HG03175 (cell line): ENCODE measurements around the gene MTMR1.

Experiments
- ATAC-seq: cut with Tn5 transposase; IDR thresholded peaks from one replicate; pipeline ENCODE4 v1.9.1; 2021; ENCODE audit warnings: mild to moderate bottlenecking, moderate library complexity; ENCODE audit not compliant: unreplicated experiment

MTMR1 gene

DNA sequence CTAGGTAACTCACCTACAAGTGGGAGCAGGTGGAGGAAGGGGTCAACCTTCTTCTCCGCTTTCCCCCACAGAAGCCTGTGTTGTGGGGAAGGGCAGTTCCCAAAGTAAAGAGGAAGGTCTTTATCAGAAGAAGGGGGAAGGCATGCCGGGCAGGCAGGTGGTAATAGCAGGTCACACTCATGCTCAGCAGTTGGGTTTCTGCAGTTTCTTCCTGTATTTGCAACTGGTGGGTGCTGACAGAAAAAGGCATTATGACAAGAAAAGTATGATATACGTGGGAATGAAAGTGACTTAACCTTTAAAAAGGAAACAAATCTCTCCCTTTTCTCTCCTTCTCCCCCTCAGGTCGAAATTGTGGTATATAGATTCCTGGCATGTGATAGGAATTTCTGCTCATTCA, 3.7 kb downstream of the MTMR1 start:
- ATAC-seq = no peak

DNA sequence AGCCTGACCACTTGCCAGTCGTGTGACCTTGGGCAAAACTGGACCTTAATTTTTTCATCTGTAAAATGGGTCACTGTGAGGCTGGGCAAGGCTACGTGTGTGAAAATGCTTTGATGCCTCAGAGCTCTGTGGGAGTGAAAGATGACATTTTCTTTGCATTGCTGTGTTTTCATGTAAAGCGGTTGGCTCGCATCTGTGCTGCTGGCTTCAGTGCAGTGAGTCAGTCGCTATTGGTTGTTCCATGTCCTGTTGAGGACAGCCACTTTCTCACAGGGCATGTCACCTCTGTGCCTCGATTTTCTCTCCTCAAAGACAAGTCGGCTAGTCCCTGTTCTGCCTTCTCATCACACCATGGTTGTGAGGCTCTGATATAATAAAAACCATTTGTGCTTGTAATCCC, 4.4 kb downstream of the MTMR1 start:
- no peak for ATAC-seq

DNA sequence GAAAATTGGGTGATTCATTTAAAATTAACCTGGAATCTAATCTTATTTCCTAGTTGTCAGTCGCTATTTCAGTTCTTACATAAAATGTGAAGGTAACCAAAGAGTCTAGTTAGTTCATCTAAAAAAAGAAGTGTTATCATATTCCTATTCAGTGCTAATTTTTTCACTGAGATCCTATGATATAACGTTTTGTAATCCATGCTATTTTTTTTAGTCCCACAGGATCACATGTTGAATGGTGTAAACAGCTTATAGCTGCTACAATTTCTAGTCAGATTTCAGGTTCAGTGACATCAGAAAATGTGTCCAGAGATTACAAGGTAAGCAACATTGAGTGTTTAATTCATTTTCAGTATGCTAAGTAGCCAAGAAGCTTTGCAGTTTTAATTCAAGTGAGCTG, 5.8 kb downstream of the MTMR1 start:
- ATAC-seq = no peak

DNA sequence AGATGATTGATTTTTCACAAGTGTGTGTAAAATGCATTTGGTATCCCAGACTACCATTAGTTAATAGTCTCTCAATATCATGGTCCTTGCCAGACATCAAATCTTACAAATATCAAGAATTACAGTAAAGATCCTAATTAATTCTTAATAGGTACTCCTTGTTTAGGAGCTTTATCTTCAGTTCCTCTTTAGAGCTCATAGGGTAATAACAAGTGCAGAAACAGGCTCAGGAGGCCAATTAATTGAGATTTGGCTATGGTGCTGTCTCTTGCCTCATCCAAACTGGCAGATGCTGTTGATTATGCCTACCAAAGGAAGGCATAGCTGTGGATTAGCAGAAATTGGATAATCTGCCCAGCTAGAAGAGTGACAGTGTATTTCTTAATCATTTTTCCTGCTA, 6.9 kb downstream of the MTMR1 start:
- ATAC-seq = no peak

DNA sequence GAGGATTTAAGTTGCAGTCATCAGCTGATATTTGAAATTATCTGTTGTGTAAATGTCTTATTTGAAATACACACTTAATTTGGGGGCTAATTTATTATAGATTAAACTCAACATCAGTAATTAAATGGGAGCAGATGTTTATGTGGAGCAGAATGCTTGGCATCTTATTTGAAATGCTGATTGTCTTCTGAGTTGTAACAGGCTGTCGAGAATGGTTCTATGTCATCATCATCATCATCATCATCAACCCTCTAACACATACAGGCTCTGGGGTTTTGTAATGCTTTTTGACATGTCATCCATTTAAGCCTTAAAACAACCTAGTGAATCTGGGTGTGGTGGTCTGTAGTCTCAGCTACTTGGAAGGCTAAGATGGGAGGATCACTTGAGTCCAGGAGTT, 8.2 kb downstream of the MTMR1 start:
- ATAC-seq = no peak

DNA sequence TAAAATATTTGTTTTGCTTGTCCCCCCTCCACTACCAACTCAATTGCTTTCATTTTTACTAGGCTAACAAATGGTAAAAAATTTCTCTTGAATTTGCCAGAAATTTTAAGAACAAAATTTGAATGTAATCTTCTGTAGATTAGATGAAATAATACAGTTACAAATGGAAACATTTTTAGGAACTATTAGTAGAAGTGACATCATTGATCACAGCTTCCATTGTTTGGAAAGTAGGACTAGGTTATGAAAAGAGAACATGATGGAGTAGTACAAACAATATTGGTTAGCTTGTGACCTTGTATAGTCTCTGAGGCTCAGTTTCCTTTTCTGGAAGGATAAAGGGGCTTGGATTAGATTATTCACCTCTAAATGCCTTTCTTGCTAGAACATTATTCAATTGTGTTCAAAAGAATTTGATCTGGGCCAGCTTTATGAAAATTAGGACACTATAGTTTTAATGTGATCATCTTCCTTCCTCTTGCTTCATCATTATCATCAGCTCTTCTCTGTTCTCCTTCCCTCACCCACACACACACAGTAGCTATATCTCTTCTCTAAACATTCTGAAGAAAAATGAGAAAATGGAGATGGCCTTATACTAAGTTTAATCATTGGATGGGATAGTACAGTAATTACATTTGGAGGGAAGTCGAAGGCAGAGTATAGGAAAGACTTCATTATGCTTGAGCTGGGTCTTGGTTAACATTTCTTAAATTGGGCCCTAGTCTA, 9.9 kb downstream of the MTMR1 start:
- ATAC-seq = no peak

DNA sequence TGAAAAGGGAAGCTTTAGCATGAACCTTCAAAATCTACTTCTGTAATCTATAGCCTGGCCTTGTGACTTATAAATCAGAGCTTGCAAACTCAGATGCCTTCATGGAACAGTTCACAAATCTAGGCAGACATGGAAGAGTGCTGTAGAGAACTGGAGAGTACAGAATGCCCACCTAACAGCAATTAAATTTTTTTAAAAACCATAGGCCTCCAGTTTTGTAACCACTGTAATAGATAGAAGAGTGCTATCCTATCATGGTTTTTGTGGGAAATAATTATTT, 10.4 kb downstream of the MTMR1 start:
- ATAC-seq = no peak

DNA sequence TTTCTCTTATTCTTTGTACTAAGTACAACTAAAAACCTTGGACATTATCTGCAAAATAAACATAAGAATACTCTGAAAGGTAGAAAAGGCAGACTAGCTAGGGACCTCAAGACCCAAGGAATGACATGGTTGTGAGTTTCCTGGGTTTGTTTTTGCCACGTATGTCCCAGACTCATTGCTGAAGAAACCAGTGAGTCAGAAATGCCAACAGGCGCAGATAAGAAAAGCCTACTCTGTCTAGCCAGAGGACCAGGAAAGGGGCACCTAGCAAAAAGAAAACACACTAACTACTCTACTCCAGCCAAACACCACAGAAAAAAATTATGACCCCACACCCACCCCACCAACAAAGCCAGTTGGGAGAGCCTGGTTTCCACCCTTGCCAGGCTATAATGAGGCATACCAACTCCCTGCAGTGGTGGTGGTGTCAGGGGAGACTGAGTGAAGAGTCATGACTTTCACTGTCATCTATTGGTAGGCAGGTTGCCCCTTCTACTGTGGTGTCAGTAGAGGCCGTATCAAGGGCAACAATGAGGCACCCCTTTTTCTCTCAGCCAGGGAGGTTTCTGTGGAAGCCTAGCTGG, 10.9 kb downstream of the MTMR1 start:
- no peak for ATAC-seq

DNA sequence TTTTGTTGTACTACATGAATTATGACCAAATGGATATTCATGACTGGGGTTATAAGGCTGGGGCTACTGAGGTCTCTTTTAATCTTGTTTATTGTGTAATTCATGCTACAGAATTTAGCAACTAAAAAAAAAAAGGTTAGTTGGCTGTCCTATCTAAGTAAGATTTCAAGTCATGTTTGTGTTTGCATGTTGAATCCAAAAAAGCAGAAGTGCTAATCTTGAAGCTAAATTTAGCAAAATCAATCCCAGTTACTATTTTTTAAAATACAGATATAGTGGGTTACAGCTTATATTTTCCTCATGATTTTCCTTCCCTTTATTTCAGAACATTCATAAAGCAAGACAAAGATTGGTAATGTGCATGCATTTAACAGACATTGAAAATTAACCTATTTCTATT, 19.4 kb downstream of the MTMR1 start:
- no peak for ATAC-seq

DNA sequence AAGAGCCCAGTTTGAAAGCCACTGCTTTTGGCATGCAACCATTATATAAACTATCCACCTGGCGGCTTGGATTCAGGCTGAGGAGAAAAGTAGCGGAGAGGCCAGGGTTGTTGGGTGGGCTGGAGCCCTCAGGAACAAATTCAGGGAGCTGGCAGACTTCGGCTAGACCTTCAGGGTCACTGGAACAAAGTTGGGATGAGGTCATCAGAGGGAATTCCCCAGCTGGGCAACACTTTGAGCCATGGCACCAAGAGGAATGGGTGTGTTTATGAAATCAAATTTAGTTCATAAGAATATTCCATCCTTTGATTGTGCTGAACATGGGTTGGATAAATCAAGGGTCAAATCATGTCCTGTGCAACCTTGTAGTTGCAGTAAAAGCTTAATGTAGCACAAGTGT, 22.0 kb downstream of the MTMR1 start:
- ATAC-seq = no peak

DNA sequence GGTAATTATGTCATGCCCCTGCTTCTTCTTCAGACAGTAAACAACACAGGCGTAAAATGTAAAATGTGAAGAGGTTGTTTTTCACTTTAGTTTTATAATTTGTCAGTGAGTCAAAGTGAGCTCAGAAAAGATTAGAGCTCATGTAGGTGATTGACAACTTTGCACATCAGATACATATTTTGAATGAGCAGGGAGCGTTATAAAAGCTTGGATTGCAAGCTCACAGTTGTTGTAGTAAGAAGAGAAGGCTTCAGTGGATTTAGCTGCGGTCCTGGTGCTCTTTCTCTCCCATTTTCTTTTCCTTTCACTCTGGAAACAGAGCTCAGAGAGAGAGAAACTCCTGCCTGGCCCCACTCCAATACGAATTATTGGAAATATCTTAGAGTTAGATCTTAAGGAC, 26.4 kb downstream of the MTMR1 start:
- no peak for ATAC-seq

DNA sequence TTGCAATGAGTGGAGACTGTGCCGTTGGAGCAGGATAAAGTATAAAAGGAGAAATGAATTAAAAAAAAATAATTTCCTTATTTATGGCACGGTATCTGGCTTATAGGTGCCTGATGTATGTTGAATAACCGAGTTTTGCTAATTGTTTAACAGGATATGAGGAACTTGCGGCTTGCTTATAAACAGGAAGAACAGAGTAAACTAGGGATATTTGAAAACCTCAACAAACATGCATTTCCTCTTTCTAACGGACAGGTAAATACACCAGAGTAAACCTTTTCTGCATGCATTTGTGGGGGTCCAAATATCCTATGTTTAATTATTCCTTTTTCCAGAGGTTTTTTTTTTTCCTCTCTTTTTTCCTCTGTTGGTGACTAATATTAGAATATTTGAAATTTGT, 36.8 kb downstream of the MTMR1 start:
- ATAC-seq = no peak

DNA sequence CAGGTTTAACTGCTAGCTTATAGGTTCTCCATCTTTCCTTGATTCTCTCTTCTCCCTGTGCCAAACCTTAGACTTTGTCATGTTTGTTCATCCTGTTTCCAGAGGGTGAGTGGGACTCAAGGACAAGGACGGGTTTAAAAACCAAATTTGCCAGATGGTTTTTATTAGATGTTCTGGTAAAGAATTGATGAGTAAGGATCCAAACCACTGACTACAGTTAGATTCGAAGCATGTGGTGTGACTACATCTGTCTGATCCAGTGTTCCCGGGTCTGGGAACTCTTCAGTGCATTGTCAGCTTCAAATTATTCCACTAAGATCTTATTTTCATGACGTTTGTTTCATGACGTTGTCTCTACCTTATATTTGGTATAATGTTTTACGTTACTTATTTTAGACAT, 37.5 kb downstream of the MTMR1 start:
- no peak for ATAC-seq

DNA sequence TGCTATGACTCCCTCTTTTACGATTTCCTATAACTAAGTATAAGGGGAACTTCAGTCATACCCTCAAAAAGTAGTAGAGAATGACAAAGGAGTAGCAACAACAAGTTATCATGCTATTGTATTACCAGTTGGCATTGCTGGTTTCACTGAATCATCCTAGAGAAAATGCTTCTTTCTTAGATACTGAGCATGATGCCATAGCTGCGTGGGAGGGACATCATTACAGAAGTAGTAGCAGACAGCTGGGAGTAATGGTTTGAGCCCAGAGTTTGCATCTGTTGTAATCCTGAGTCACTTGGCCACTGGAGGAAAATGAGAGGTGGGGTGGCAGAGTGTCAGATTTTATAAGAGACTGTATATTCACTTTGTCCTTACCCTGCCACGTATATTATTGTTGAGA, 38.6 kb downstream of the MTMR1 start:
- no peak for ATAC-seq

DNA sequence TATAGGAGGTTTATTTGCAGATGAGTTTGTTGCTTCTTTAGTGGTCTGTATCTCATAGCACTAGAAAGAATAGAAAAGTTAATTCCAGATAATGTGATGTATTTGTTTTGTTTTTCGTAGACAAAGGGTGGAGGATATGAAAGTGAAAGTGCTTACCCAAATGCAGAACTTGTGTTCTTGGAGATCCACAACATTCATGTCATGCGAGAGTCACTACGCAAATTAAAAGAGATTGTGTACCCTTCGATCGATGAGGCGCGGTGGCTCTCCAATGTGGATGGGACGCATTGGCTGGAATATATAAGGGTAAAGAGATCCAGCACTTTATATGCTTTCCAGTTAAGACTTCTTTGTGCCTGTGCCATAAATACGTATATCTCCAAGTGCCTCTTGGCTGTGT, 43.3 kb downstream of the MTMR1 start:
- ATAC-seq = no peak

DNA sequence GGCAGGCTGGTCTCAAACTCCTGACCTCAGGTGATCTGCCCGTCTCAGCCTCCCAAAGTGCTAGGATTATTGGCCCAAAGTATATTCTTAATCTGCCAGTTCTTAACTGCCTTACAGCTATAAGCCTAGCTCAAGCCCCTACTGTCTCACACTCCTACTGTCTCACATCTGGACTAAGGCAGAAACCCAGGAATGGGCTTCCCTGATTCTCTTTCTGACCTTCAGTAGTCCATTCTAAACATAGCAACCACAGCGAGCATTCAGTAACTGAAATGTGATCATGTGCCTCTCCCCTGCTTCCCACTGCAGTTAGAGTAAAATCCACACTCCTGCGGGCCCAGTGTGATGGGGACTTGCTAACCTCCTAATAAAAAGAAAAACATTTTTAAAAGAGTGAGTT, 58.9 kb downstream of the MTMR1 start:
- ATAC-seq = no peak

DNA sequence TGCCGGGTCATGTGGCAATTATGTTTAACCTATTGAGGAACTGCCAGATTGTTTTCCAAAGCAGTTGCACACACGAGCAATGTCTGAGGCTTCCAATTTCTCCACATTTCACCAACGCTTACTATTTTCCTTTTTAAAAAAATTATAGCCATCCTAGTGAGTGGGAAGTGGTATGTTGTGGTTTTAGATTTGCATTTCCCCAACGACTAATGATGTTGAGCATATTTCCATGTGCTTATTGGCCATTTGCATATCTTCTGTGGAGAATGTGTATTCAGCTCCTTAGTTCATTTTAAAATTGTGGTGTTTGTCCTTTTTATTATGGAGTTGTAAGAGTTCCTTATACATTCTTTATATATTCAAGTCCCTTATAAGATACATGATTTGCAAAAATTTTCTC, 60.2 kb downstream of the MTMR1 start:
- ATAC-seq = no peak

DNA sequence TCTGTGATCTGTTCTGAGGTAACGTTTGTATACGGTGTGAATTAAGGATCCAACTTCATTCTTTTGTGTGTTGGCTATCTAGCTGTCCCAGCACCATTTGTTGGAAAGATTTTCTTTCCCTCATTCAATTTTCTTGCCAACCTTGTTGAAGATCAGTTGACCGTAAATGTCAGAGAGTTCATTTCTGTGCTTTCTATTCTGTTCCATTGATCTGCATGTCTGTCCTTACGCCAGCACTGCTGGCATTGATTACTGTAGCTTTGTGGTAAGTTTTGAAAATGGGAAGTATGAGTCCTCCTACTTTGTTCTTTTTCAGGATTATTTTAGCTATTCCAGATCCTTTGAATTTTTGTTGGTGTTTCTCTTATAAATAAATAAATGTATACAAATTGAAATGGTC, 60.8 kb downstream of the MTMR1 start:
- no peak for ATAC-seq

DNA sequence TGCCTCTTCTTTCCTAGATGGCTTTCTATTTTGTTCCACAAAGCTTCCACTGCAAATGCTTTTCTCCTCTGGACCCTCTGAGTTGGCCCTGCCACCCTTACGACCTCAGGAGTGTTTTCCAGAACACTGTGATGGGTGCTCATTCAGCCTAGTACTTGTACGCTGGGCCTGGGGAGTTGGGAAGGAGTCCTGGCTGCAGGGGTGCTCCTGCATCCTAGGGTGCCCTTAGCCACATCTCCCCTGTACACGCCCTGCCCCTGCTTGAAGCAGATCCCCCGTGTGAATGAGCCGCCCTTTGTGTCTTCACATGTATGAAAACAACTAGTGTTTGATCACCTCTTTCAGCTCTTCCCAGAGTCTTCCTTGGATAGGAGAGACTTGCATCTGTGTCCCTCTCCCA, 64.2 kb downstream of the MTMR1 start:
- no peak for ATAC-seq

DNA sequence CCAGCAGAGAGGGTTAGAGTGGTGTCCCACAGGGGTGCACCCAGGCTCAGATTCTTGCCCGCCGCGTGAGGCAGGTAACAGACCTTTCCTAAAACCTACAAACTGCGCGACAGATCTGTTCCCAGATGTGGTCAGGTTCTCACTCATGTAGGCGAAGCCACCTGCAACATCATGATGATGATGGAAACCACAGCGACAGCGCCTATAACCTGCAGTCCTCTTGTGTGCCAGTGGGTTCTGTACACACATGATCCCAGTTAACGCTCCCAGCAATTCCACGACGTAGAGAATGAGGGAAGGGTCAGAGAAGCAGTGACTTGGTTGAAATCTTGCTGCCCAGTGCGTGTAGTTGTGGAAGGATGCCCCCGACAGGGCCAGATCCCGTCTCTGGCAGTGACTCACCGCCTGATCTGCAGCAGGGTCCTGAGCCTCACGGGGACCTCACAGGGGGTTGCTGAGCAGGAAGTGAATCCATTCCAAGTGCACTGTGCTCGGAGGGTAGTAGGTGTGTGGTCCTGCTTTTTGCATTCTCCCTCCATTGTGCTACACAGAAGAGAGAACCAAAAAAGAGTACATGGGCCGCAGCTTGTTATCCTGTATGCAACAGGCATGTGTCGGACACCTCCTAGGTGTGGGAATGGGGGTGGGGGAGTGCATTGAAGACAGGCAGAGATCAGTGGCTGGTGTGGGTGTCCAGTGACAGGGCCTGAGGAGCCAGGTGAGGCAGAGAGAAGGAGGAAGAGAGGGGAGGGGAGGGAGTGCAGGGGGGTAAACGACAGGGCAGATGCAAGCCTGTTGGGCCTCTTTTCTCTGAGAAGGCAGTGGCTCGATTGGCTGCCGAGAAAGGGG, 66.6 kb downstream of the MTMR1 start:
- no peak for ATAC-seq

DNA sequence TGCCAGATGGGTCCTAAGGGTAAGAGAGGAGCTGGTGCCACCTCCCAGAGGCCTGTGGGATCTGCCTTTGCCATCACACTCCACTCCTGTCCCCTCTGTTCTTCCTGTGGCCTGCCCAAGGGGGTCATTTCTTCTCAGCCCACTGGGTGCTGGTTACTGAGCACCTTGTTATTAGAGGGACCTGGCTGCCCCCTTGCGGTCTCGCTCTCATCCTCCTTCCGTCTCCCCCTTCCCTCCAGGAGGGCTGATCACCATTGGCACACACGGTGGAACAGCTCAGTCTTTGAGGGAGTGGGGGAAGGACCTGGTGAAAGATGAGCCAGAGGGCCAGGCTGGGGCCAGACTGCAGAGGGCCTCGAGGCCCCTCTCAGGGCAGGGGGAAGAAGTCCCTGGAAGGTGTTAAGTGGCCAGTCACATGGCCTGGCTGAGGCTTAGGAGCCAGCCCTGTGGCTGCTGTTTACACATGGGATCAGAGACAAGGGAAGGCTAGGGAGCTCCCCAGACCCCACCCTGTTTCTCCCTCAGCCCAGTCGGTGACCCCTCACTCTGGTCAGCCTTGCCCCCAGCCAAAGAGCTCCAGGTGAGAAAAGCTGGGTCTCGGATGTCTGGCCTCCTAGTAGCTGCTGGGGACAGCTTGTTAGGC, 68.1 kb downstream of the MTMR1 start:
- no peak for ATAC-seq

DNA sequence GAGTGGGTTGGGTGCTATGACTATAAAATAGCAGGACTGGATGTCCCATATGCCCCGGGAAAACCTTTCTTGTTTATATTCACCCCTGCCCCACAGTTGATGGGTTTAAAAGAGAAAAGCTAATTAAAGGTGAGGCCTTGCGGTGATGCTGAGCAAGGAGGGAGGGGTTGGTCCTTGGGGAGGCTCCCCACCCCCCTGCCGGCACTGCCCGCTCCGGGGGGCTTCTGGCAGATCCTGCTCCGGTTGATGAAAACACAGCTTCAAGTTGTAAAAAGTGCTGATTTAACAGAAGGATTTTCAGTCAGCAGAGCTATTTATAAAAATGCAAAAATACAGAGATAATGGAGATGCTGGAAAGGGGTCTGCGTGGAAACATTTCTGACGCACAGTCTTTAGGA, 68.6 kb downstream of the MTMR1 start:
- no peak for ATAC-seq
